ENCODE data around the gene SCIN.
"Not testable (repeated sequence)": the region's sequence is repeated elsewhere in the genome, so short reads cannot be mapped to it uniquely, and the experiment has no call there.

The SCIN gene

GRCh38 chr7:12640299-12641096 lies 70.0 kb downstream of the SCIN start:
- DNase-seq (ENCODE audit: low read depth, low spot score) = no peak
- no peak overlapping the region for H3K4me3 ChIP-seq (ENCODE audit: low read length)

GRCh38 chr7:12641196-12641595 lies 70.7 kb downstream of the SCIN start:
- no peak for DNase-seq (ENCODE audit: low read depth, low spot score)
- no peak overlapping the region for H3K4me3 ChIP-seq (ENCODE audit: low read length)

DNA sequence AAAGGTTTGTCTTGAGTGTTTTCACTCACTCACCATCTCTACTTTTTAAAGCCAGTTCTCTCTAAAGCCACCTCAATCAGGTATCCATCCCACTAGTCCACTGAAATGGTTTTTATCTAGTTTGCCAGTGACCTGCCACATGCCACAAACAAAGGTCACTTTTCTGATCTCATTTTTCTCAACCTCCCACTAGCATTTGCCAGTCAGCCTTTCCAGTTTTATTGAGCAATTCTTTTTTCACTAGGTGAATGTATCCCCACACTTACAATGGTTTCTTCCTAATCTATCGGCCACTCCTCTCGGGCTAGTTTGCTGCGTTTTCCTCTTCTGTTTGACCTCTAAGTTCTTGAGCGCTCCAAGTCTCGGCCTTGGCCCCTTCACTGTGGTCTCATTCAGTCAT lies 72.0 kb downstream of the SCIN start:
- no peak overlapping the region for H3K4me3 ChIP-seq (ENCODE audit: low read length)
- no peak for DNase-seq (ENCODE audit: low read depth, low spot score)

- DNase-seq (ENCODE audit: low read depth, low spot score) = no peak
- no peak overlapping the region for H3K4me3 ChIP-seq (ENCODE audit: low read length)
These were observed 72.6 kb downstream of the SCIN start for GRCh38 chr7:12643001-12643643.

GRCh38 chr7:12643644-12644043 lies 73.1 kb downstream of the SCIN start:
- DNase-seq (ENCODE audit: low read depth, low spot score) = no peak
- no peak overlapping the region for H3K4me3 ChIP-seq (ENCODE audit: low read length)

DNA sequence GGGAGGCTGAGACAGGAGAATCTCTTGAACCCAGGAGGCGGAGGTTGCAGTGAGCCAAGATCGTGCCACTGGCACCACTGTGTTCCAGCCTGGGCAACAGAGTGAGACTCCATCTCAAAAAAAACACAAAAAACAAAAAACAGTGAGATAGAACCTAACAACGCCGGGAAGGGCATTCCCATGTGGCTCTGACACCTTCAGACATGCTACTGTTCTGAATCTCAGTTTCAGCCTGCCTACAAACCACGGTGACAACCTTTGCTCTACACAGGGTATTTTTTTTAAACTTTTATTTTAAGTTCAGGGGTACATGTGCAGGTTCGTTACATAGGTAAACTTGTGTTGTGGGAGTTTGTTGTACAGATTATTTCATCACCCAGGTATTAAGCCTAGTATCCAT lies 74.7 kb downstream of the SCIN start:
- not testable (repeated sequence) for H3K4me3 ChIP-seq (ENCODE audit: low read length); DNase-seq (ENCODE audit: low read depth, low spot score)

GRCh38 chr7:12646139-12646538 lies 75.6 kb downstream of the SCIN start:
- no peak for DNase-seq (ENCODE audit: low read depth, low spot score)
- H3K4me3 ChIP-seq (ENCODE audit: low read length) = no peak overlapping the region

GRCh38 chr7:12647364-12648219 lies 77.1 kb downstream of the SCIN start:
- DNase-seq (ENCODE audit: low read depth, low spot score) = no peak
- H3K4me3 ChIP-seq (ENCODE audit: low read length) = no peak overlapping the region

DNA sequence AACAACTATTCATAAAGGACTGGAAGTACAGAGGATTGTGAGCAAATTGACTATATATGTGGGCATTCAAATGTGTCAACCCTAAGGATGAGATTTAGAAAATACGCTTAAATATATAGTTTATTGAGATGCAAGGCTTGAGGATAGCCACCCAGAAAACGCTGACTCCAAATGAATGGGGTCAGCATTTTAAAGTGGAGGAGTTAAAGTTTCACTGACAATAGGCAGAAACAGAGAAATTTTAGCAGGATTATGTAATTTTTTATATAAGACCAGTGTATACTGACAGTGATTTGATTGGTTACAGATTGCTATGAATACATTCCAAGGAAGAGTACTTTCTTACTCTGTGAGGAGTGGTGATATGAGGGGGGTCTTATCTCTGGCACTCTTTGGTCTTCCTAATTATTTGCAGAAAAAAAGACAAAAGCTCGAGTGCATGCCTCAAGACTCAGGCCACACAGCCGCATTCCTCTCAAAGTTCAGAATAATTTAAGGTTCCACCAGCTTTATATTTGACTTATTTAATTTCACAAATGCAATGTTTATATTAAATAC lies 78.3 kb downstream of the SCIN start:
- no peak for DNase-seq (ENCODE audit: low read depth, low spot score)
- no peak overlapping the region for H3K4me3 ChIP-seq (ENCODE audit: low read length)

DNA sequence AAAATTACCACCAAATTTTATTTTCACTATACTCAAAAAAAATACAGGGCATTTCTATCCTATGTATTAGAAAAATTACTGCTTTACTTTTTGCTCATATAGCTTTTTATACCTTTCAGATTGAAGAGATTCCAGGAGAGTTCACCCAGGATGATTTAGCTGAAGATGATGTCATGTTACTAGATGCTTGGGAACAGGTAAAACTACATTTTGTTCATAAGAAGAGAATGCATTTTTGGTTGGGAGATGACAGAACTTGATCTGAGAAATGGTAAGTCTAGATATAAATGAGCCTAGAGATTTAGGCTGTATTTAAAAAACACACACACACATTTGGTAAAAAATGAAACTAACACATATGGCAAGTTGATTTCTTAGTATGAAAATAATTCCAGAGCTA lies 78.8 kb downstream of the SCIN start:
- no peak overlapping the region for H3K4me3 ChIP-seq (ENCODE audit: low read length)
- no peak for DNase-seq (ENCODE audit: low read depth, low spot score)

GRCh38 chr7:12650080-12650479 lies 79.6 kb downstream of the SCIN start:
- H3K4me3 ChIP-seq (ENCODE audit: low read length) = no peak overlapping the region
- DNase-seq (ENCODE audit: low read depth, low spot score) = no peak

- DNase-seq (ENCODE audit: low read depth, low spot score) = no peak
- H3K4me3 ChIP-seq (ENCODE audit: low read length) = no peak overlapping the region
These were observed 82.6 kb downstream of the SCIN start for GRCh38 chr7:12653110-12653509.

DNA sequence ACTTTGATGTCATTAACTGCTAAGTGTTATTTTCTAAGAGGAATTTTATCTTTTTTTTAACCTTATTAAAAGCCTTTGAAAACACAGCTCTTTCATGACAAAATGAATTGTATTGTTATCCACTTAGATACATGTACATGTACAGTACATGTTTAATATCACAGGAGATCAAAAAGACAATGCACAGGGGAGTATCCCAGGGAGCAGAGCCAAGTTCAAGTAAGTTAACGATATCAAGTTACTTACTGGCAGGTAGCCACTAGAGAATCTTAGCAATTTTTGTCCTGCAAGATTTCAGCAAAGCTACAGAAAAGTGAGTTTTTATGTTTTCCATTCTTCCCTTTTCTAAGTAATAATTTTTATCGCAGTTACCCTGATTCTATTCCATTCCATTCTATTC lies 83.0 kb downstream of the SCIN start:
- H3K4me3 ChIP-seq (ENCODE audit: low read length) = no peak overlapping the region
- DNase-seq (ENCODE audit: low read depth, low spot score) = no peak

DNA sequence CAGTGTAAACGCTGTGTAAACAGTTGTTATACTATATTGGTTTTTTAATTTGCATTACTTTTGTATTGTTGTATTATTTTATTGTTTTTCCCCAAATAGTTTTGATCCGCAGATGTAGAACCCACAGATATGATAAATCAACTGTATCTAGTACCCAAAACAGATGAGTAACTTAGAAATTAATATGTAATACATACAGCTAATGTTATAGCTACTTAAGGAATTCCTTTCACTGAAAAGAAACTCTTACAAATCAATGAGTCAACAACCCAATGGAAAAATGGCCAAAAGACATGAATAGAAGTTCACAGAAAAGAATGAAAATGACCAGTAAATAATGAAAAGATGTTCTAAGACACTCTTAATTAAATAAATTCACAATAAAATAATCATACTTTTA lies 84.6 kb downstream of the SCIN start:
- DNase-seq (ENCODE audit: low read depth, low spot score) = no peak
- no peak overlapping the region for H3K4me3 ChIP-seq (ENCODE audit: low read length)

GRCh38 chr7:12660423-12660822 lies 89.9 kb downstream of the SCIN start:
- DNase-seq (ENCODE audit: low read depth, low spot score) = not testable (repeated sequence)

GRCh38 chr7:12660986-12661385 lies 90.5 kb downstream of the SCIN start:
- DNase-seq (ENCODE audit: low read depth, low spot score); H3K4me3 ChIP-seq (ENCODE audit: low read length): not testable (repeated sequence)

More at GRCh38 chr7:12660423-12660822, 89.9 kb downstream of the SCIN start:
- not testable (repeated sequence) for H3K4me3 ChIP-seq (ENCODE audit: low read length)

DNA sequence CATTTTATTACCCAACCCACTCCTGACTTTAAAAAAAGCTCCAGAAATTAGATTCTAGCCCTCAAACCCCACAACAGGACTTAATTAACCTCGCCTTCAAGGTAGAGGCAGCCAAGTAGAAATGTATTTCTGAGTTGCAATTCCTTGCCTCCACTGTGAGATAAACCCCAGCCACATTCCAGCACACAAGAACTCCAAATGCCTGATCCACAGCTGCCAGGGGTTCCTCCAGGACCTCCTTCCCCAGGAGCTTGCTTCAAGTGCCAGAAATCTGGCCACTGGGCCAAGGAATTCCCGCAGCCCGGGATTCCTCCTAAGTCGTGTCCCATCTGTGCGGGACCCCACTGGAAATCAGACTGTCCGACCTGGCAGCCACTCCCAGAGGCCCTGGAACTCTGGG lies 91.1 kb downstream of the SCIN start:
- no peak overlapping the region for H3K4me3 ChIP-seq (ENCODE audit: low read length)

GRCh38 chr7:12670000-12670729 lies 99.6 kb downstream of the SCIN start:
- H3K4me3 ChIP-seq (ENCODE audit: low read length) = no peak overlapping the region
- no peak for DNase-seq (ENCODE audit: low read depth, low spot score)

More for the DNA sequence above, 91.1 kb downstream of the SCIN start:
- DNase-seq (ENCODE audit: low read depth, low spot score) = no peak
